Liver (tissue), 9 donors: ENCODE measurements around the gene CPT1B. TPM values are rescaled to one million over a fixed set of nuclear protein-coding genes. Genes with fewer than 3 reads are reported as not detected.

ENCODE experiments used
- DNase-seq: peaks from one replicate; pipeline ENCODE4 v3.0.0-alpha.2; 2017; ENCODE audit warnings: low spot score
- H3K27ac ChIP-seq, 2 donors: one replicate each; pipeline ENCODE4 v1.7.0; 2013; ENCODE audit warnings: inconsistent platforms in 2 of 2, low read length in 2 of 2, control low read depth in 1 of 2, low read depth in 1 of 2, mild to moderate bottlenecking in 1 of 2
- H3K27me3 ChIP-seq, 4 donors: one replicate each; pipeline versions ENCODE4 v1.6.1 to v1.7.0; 2013; ENCODE audit warnings: low read length in 3 of 4, inconsistent platforms in 1 of 4, mild to moderate bottlenecking in 1 of 4, moderate library complexity in 1 of 4; ENCODE audit not compliant: control insufficient read depth in 4 of 4, insufficient read depth in 4 of 4
- H3K36me3 ChIP-seq, 4 donors: one replicate each; pipeline versions ENCODE4 v1.6.1 to v1.7.0; 2013; ENCODE audit warnings: low read length in 3 of 4, mild to moderate bottlenecking in 3 of 4, low read depth in 1 of 4, moderate library complexity in 1 of 4; ENCODE audit not compliant: control insufficient read depth in 4 of 4, insufficient read depth in 3 of 4
- H3K4me1 ChIP-seq, 4 donors: one replicate each; pipeline versions ENCODE4 v1.6.1 to v1.7.0; 2013; ENCODE audit warnings: low read length in 3 of 4, mild to moderate bottlenecking in 3 of 4, moderate library complexity in 1 of 4; ENCODE audit not compliant: control insufficient read depth in 4 of 4, insufficient read depth in 4 of 4
- H3K4me3 ChIP-seq, 3 donors: one replicate each; pipeline versions ENCODE4 v1.6.1 to v1.7.0; 2013; ENCODE audit warnings: low read length in 3 of 3, control low read depth in 1 of 3, low read depth in 1 of 3, mild to moderate bottlenecking in 1 of 3
- H3K9ac ChIP-seq, 2 donors: one replicate each; pipeline ENCODE4 v1.7.0; 2013; ENCODE audit warnings: low read length in 2 of 2, mild to moderate bottlenecking in 2 of 2, moderate library complexity in 2 of 2, control low read depth in 1 of 2, low read depth in 1 of 2
- H3K9me3 ChIP-seq, 4 donors: one replicate each; pipeline versions ENCODE4 v1.6.1 to v1.7.0; 2013; ENCODE audit warnings: low read length in 3 of 4; ENCODE audit not compliant: control insufficient read depth in 4 of 4
- ATF3 ChIP-seq: IDR thresholded peaks from 2 replicates; pipeline ENCODE4 v1.6.1; 2016; ENCODE audit warnings: antibody characterized with exemption
- EGR1 ChIP-seq, 2 donors: IDR thresholded peaks; 2 replicates each; pipeline ENCODE4 v1.6.1; 2016 to 2018; ENCODE audit warnings: antibody characterized with exemption in 2 of 2, low read depth in 2 of 2
- FOXA1 ChIP-seq: IDR thresholded peaks from 2 replicates; pipeline ENCODE4 v1.6.1; 2016; ENCODE audit warnings: antibody characterized with exemption
- GABPA ChIP-seq, 2 donors: IDR thresholded peaks in 1 of 2; conservative IDR thresholded peaks in 1 of 2; 2 replicates each; pipeline ENCODE4 v1.6.1; 2016; ENCODE audit warnings: antibody characterized with exemption in 2 of 2, mild to moderate bottlenecking in 1 of 2, moderate library complexity in 1 of 2
- HNF4A ChIP-seq, 2 donors: conservative IDR thresholded peaks; 2 replicates each; pipeline ENCODE4 v1.6.1; 2016; ENCODE audit warnings: antibody characterized with exemption in 2 of 2, mild to moderate bottlenecking in 2 of 2
- HNF4G ChIP-seq: IDR thresholded peaks from 2 replicates; pipeline ENCODE4 v1.6.1; 2016; ENCODE audit warnings: antibody characterized with exemption
- JUND ChIP-seq, 2 donors: IDR thresholded peaks; 2 replicates each; pipeline ENCODE4 v1.6.1; 2016; ENCODE audit warnings: antibody characterized with exemption in 2 of 2
- MAX ChIP-seq: IDR thresholded peaks from 2 replicates; pipeline ENCODE4 v1.6.1; 2016; ENCODE audit warnings: antibody characterized with exemption
- NR2F2 ChIP-seq: IDR thresholded peaks from 2 replicates; pipeline ENCODE4 v1.6.1; 2016; ENCODE audit warnings: antibody characterized with exemption
- RAD21 ChIP-seq, 2 donors: IDR thresholded peaks; 2 replicates each; pipeline ENCODE4 v1.6.1; 2016; ENCODE audit warnings: antibody characterized with exemption in 2 of 2, mild to moderate bottlenecking in 2 of 2
- RXRA ChIP-seq, 2 donors: IDR thresholded peaks; 2 replicates each; pipeline ENCODE4 v1.6.1; 2017 to 2018; ENCODE audit warnings: antibody characterized with exemption in 2 of 2, mild to moderate bottlenecking in 1 of 2
- SP1 ChIP-seq: IDR thresholded peaks from 2 replicates; pipeline ENCODE4 v1.6.1; 2018; ENCODE audit warnings: antibody characterized with exemption, mild to moderate bottlenecking
- TAF1 ChIP-seq: conservative IDR thresholded peaks from 2 replicates; pipeline ENCODE4 v1.6.1; 2016; ENCODE audit warnings: antibody characterized with exemption, mild to moderate bottlenecking
- YY1 ChIP-seq: IDR thresholded peaks from 2 replicates; pipeline ENCODE4 v1.6.1; 2016; ENCODE audit warnings: antibody characterized with exemption, mild to moderate bottlenecking
- ZBTB33 ChIP-seq: IDR thresholded peaks from 2 replicates; pipeline ENCODE4 v1.6.1; 2016; ENCODE audit warnings: antibody characterized with exemption
- WGBS: extraction: QIAGEN DNeasy Blood & Tissue Kit; methylation state at CpG from one replicate; pipeline ENCODE4 v1.1.7; 2013; 5-methylcytosine and 5-hydroxymethylcytosine counted together
- polyA plus RNA-seq, 2 donors: library from polyadenylated mRNA; stranded (reverse) in 1 of 2; unstranded in 1 of 2; fragments of 200-250 nt in 1 of 2; fragments of >200 nt in 1 of 2; fragmentation: Nextera tagmentation in 1 of 2; extraction: Ambion mirVana in 1 of 2; gene quantifications; one replicate each; pipeline versions ENCODE4 v1.2.1 to v1.2.3, GENCODE V29; 2013 to 2015
- total RNA-seq, 2 donors: library from RNA; depleted of rRNA; stranded (reverse); fragments of >200 nt; gene quantifications; one replicate each; pipeline ENCODE4 v1.2.3, GENCODE V29; 2014
- TF ChIP-seq, protein P1 (sequence below): IDR thresholded peaks from 2 replicates; pipeline ENCODE4 v1.6.1; 2016; ENCODE audit warnings: antibody characterized with exemption, mild to moderate bottlenecking
- TF ChIP-seq, protein P2 (sequence below): fragments of 150-350 bp; IDR thresholded peaks from 2 replicates; pipeline ENCODE4 v1.5.1; 2017; ENCODE audit warnings: improper control_type of control experiment, low read depth, low read length; ENCODE audit not compliant: missing input control
- donor health status: healthy.
- donor health status: healthy.
- donor health status: healthy.
- donor health status: healthy.
- donor health status: healthy.

The CPT1B gene
- total and polyA plus RNA-seq, 4 donors = 3.0 to 13.6 (median 4.9) TPM

DNA sequence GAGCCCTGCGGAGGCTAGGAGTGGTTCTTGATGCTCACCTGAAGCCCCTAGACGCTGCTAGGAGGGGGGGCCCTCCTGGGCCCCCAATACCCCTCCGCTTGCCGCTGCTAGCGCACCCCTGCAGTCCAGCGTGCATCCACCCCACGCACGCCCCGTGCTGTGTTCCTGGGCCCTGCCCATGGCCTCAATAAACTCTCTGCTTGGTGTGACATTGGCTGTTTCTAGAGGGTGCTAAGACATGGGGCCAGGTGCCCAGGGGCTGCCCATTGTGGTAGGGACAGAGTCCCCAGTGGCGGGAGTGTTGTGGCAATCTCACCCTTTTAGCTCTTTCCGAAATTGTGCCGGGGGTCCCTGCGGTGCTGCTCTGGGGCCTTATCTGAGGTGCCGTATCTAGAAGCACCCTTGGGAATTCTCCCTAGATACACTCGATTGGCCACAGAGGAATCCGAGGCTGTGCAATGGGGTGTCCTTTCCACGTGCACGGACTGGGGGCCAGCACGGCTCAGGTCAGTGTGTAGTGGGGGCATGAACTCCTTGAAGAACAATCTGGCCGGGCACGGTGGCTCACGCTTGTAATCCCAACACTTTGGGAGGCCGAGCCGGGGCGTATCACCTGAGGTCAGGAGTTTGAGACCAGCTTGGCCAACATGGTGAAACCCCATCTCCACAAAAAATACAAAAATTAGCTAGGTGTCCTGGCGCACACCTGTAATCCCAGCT, 33.3 kb upstream of the CPT1B start:
- peaks cover 0 to under 1% (median 0%) of the 10 kb centered on the region in 4 donors for H3K27me3 ChIP-seq
- H3K4me3 ChIP-seq = no peak overlapping the region
- H3K9ac ChIP-seq = no peak overlapping the region
- TF ChIP-seq RXRA (IDR thresholded peaks at IDR 0.05) = no peak
- no peak for TF ChIP-seq JUND (IDR thresholded peaks at IDR 0.05)
- TF ChIP-seq ATF3 = no peak
- TF ChIP-seq, protein P1, sequence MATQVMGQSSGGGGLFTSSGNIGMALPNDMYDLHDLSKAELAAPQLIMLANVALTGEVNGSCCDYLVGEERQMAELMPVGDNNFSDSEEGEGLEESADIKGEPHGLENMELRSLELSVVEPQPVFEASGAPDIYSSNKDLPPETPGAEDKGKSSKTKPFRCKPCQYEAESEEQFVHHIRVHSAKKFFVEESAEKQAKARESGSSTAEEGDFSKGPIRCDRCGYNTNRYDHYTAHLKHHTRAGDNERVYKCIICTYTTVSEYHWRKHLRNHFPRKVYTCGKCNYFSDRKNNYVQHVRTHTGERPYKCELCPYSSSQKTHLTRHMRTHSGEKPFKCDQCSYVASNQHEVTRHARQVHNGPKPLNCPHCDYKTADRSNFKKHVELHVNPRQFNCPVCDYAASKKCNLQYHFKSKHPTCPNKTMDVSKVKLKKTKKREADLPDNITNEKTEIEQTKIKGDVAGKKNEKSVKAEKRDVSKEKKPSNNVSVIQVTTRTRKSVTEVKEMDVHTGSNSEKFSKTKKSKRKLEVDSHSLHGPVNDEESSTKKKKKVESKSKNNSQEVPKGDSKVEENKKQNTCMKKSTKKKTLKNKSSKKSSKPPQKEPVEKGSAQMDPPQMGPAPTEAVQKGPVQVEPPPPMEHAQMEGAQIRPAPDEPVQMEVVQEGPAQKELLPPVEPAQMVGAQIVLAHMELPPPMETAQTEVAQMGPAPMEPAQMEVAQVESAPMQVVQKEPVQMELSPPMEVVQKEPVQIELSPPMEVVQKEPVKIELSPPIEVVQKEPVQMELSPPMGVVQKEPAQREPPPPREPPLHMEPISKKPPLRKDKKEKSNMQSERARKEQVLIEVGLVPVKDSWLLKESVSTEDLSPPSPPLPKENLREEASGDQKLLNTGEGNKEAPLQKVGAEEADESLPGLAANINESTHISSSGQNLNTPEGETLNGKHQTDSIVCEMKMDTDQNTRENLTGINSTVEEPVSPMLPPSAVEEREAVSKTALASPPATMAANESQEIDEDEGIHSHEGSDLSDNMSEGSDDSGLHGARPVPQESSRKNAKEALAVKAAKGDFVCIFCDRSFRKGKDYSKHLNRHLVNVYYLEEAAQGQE = no peak
- TF ChIP-seq MAX = no peak
- no peak for TF ChIP-seq ZBTB33
- TF ChIP-seq RAD21 (IDR thresholded peaks at IDR 0.05) = no peak
- TF ChIP-seq GABPA (IDR thresholded peaks at IDR 0.05 in 1 of 2, conservative IDR thresholded peaks at IDR 0.05 in 1 of 2) = no peak
- TF ChIP-seq SP1 = no peak
- TF ChIP-seq EGR1 (IDR thresholded peaks at IDR 0.05; ENCODE audit: low read depth in 2 of 2) = no peak
- TF ChIP-seq HNF4G = no peak
- no peak for TF ChIP-seq FOXA1
- TF ChIP-seq, protein P2, sequence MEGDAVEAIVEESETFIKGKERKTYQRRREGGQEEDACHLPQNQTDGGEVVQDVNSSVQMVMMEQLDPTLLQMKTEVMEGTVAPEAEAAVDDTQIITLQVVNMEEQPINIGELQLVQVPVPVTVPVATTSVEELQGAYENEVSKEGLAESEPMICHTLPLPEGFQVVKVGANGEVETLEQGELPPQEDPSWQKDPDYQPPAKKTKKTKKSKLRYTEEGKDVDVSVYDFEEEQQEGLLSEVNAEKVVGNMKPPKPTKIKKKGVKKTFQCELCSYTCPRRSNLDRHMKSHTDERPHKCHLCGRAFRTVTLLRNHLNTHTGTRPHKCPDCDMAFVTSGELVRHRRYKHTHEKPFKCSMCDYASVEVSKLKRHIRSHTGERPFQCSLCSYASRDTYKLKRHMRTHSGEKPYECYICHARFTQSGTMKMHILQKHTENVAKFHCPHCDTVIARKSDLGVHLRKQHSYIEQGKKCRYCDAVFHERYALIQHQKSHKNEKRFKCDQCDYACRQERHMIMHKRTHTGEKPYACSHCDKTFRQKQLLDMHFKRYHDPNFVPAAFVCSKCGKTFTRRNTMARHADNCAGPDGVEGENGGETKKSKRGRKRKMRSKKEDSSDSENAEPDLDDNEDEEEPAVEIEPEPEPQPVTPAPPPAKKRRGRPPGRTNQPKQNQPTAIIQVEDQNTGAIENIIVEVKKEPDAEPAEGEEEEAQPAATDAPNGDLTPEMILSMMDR = no peak
- no peak for TF ChIP-seq NR2F2
- TF ChIP-seq HNF4A (conservative IDR thresholded peaks at IDR 0.05) = no peak
- no peak for TF ChIP-seq TAF1
- TF ChIP-seq YY1 = no peak
- H3K36me3 ChIP-seq = no peaks in the 10 kb centered on the region
- peaks cover 5 to 11% (median 7%) of the 10 kb centered on the region in 4 donors for H3K4me1 ChIP-seq
- no peak for DNase-seq
- no peak overlapping the region for H3K27ac ChIP-seq
- 92% methylated on average over 26 of the region's 26 CpGs for WGBS
- H3K9me3 ChIP-seq = no peaks in the 10 kb centered on the region
